Measurements from ENCODE around the gene ZNF578. TPM values are rescaled to one million over a fixed set of nuclear protein-coding genes. Genes with fewer than 3 reads are reported as not detected.
"Not testable (repeated sequence)": the region's sequence is repeated elsewhere in the genome, so short reads cannot be mapped to it uniquely, and the experiment has no call there.

Gene ZNF578
- total RNA-seq, 1 donor from 2014 or later, result 2.2 TPM

DNA sequence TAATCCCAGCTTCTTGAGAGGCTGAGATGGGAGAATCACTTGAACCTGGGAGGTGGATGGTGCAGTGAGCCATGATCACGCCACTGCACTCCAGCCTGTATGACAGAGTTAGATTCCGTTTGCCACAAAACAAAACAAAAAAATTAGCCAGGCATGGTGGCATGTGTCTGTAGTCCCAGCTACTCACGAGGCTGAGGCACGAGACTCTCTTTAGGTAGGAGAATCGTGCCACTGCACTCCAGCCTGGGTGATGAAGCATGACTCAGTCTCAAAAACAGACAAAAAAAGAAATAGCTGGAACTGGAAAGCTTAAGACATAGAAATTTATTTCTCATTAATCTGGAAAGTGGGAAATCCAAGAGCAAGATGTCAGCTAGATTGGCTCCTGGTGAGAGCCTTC is 53.9 kb downstream of the ZNF578 start:
- DNase-seq (ENCODE audit: low read depth, low spot score), result no peak

DNA sequence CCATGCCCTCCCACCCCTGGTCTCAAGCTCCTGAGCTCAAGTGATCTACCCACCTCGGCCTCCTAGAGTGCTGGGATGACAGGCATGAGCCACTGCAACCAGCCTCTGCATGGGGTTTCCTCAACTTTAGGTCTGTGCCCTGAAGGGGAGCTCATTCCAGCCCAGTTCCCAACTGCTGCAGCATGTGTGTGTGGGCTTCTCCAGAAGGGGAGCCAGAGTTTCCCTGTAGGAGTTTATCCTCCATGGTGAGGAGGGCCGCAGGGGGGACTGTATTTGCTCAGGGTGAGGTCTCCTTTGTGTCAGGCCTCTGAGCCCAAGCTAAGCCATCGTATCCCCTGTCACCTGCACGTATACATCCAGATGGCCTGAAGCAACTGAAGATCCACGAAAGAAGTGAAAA is 62.8 kb downstream of the ZNF578 start:
- DNase-seq (ENCODE audit: low read depth, low spot score), result no peak

DNA sequence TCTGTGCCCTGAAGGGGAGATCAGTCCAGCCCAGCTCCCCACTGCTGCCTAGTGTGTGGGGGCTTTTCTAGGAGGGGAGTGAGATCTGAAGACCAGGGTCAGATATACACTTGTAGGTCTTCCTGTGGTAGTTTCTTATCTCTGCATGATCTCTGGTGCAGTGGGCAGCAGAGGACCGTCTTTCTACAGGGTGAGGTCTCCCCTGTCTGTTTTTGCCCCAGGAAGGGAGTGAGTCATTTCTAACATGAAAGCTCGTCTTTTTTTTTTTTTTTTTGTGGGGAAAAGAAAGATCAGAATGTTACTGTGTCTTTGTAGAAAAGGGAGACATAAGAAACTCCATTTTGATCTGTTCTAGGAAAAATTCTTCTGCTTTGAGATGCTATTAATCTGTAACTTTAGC is 65.3 kb downstream of the ZNF578 start:
- DNase-seq (ENCODE audit: low read depth, low spot score), result no peak

DNA sequence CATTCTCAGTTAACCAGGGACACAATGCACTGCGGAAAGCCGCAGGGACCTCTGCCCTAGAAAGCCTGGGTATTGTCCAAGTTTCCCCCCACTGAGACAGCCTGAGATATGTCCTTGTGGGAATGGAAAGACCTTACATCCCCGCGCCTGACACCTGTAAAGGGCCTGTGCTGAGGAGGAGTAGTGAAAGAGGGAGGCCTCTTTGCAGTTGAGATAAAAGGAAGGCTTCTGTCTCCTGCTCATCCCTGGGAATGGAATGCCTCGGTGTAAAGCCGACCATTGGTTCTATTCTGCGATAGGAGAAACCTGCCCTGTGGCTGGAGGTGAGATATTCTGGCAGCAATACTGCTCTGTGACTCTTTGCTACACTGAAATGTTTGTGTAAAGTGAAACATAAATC is 65.8 kb downstream of the ZNF578 start:
- not testable (repeated sequence) for DNase-seq (ENCODE audit: low read depth, low spot score)

DNA sequence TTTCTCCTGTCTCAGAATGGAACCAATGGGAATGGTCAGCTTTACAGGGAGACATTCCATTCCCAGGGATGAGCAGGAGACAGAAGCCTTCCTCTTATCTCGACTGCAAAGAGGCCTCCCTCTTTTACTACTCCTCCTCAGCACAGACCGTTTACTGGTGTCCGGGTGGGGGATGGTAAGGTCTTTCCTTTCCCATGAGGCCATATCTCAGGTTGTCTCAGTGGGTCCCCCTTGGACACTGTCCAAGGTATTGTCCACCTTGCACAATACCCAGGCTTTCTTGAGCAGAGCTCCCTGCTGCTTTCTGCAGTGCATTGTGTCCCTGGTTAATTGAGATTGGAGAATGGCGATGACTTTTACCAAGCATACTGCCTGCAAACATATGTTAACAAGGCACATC is 66.7 kb downstream of the ZNF578 start:
- no peak for DNase-seq (ENCODE audit: low read depth, low spot score)

DNA sequence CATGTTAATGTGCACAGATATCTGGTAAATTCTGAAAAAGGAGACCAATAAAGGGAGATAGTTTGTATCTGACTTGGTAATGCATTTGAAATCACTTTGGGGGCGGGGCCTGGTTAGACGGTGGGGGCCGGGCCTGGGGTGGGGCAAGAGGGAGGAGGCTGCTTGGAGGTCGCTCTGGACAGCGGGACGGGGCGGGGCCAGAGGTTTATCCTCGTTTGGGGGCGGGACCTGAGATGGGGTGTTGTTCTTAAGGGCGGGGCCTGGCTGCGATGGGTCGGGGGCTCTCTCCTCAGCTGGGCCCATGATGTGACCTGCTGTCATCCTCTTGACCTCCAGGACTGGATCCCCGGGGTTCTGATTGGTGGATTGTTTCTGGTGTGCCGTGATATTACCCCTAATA is 69.2 kb downstream of the ZNF578 start:
- no peak for DNase-seq (ENCODE audit: low read depth, low spot score)

DNA sequence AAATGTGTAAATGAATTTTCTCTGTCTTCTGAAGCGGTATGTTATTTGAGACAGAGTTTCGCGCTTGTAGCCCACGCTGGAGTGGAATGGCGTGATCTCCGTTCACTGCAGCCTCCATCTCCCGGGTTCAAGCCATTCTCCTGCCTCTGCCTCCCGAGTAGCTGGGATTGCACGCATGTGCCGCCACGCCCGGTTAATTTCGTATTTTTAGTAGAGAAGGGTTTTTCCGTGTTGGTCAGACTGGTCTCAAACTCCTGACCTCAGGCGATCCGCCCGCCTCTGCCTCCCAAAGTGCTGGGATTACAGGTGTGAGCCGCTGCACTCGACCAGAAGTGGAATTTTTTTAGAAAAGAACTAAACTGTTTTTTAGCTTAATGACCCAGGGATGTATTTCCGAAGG is 70.7 kb downstream of the ZNF578 start:
- no peak for DNase-seq (ENCODE audit: low read depth, low spot score)

DNA sequence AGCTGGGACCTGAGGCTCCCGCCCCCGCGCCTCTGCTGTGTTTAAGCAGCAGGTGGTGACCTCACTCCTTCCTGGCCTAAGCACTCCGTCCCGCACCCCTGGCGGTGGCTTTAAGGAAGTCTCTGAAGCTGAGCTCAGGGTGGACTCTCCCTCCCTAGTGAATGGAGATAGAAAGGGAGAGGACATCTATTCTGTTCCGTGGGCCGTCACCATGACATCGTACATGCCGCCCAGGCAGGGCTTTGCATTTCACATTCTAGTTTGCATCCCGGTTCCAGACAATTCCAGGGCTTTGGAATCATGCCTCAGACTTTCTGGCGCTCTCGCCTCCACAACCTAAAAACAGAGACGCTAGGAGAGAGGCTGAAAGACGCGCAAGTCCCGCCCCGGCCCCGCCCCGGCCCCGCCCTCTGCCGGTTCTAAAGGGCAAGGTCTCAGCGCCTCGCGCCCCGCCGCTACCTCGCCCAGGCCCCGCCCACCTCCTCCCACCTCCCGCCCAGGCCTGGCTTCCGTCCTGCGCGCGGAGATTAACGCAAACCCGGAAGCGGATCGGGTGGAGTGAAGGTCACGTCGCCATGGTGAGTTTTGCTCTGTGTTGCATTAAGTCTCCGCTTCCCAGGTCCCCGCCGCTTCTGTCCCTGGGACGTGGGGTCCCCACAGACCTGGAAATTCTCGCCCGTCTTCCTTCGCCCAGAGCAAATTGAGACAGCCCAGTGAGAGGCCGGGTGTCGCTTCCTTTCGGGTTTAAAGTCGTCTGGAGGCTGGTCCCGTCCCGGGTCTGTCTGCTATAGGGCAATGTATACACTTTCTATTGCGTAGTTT is 74.0 kb downstream of the ZNF578 start, which contains the start of gene ZNF808:
ZNF808 (plus strand) TSS at position 535 of the 822 bp plus-strand sequence. CDS start 15,617 bp downstream, outside the sequence.
- peak; percentile 79 for DNase-seq (ENCODE audit: low read depth, low spot score)

DNA sequence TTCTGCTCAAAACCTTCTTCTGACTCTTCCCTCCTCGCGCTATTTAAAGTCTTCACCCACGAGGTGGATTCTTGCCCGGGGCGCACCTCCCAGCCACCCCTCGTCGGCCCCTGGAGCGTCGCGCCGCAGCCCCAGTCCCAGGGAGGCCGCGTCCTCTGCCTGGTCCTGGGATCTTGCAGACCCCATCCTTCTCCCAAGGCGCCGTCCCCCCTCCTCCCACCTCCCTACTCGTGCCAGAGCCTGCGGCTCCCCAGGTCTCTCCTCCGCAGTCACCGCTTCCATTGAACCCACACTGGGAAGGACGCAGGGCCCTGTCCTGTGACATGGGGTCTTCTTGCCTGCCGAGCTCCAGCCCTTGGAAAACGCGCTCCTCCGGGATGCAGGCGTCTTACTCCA is 74.6 kb downstream of the ZNF578 start:
- DNase-seq (ENCODE audit: low read depth, low spot score), result no peak

DNA sequence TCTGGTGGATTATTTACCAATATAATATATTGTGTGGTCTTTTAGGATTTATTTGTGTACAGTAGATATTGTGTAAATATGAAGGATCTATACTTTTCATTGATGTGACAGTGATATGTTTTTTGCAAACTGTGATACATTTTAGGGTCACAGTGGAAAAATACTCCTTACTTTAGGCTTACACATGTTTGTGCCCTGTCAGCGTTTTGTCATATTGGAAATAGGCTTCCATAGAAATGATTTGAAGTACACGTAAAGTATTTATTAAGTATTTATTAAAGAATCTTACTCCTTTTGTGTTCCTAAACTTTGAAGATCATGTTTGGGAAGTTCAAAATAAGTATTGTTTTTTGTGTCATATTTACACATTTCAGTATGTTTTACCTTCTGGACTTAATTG is 79.1 kb downstream of the ZNF578 start:
- no peak for DNase-seq (ENCODE audit: low read depth, low spot score)

DNA sequence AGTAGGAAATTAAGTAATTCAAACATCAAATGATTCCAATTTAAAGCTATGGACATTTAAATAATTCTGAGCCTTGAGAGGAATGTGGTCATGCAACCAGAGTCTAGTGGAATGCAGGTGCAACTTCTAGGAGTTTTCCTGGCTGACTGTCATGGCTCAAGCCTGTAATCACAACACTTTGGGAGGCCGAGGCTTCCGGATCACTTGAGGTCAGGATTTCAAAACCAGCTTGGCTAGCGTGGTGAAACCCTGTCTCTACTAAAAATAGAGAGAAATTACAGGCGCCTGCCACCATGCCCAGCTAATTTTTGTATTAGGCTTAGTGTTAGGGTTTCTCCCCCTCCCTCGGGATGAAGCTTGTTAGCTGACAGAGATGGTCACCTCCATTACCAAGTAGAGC is 80.5 kb downstream of the ZNF578 start:
- DNase-seq (ENCODE audit: low read depth, low spot score), result no peak

DNA sequence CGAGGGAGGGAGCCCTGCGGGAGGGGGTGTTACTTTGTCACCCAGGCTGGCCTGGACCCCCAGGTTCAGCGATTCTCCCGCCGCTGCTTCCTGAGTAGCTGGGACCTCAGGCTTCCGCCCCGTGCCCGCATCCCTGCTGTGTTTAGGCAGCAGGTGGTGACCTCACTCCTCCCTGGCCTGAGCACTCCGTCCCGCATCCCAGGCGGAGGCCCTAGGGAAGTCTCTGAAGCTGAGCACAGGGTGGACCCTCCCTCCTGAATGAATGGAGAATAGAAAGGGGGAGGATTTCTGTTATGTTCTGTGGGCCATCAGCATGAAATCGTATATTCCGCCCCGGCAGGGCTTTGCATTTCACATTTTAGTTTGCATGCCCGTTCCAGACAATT is 82.0 kb downstream of the ZNF578 start:
- not testable (repeated sequence) for DNase-seq (ENCODE audit: low read depth, low spot score)

DNA sequence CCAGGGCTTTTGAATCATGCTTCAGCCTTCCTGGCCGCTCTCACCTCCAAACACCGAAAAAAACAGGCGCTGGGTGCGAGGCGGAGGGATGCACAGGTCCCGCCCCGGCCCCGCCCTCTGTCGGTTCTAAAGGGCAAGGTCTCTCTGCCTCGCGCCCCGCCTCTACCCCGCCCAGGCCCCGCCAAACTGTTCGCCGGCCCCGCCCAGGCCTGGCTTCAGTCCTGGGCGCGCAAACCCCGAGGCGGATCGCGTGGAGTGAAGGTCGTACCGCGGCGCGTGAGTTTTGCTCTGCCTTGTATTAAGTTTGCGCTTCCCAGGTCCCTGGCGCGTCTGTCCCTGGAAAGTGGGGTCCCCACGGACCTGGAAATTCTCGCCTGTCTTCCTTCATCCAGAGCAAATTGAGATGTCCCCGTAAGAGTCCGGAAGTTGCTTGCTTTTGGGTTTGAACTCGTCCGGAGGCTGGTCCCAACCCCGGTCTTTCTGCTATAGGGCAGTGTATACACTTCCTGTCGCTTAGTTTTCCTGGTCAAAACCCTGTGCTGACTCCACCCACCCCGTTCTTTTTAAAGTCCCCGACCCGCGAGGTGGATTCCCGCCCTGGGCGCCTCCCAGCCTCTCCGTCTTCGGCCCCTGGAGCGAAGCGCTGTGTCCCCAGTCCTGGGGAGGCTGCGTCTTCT is 82.6 kb downstream of the ZNF578 start:
- peak; percentile 11 for DNase-seq (ENCODE audit: low read depth, low spot score)

DNA sequence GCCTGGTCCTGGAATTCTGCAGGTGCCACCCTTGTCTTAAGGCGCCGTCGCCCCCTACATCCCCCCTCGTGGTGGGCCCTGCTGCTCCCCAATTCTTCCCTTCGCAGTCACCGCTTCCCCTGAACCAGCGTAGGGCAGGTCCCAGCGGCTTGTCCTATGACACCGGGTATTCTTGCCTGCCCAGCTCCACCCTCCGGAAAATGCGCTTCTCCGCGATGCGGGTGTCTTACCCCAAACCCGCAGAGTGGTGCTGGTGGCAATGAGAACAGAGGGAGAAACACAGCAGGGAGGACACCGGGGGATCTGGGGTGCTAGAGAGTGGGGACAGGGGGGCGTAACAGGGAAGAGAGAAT is 83.1 kb downstream of the ZNF578 start:
- DNase-seq (ENCODE audit: low read depth, low spot score), result no peak

DNA sequence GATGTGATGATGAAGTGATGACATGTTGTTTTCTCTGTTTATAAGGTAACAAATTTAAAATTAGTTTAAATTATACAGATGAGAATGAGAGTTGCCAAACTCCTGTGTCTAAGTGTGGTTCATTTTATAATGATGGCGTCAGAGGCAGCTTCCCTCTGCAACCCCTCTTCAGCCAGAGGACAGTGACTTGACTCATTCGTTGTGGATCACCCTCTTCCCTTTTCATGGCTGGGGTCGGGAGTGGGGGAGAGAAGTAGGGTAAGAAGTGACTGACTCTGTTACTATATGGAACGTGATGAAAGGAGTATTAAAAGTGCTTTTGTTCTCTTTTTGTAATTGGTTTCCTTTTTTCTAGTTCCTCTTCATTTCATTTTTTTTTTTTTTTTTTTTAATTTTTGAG is 85.5 kb downstream of the ZNF578 start:
- DNase-seq (ENCODE audit: low read depth, low spot score), result not testable (repeated sequence)

DNA sequence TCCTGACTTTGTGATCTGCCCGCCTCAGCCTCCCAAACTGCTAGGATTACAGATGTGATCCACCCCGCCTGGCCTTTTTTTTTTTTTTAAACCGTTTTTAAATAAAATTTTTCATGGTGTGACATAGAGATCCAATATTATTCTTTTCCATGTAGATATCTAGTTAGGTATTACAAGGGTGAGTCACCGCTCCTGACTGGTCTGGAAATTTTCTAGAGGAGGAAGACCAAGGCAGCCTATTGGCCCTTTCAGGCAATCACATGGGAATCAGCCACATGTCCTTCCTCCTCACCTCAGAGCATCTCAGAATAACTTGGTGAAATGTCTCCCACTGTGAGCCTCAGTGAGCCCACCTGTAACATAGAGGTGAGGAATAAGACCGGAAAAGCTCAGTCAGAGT is 87.8 kb downstream of the ZNF578 start:
- not testable (repeated sequence) for DNase-seq (ENCODE audit: low read depth, low spot score)

DNA sequence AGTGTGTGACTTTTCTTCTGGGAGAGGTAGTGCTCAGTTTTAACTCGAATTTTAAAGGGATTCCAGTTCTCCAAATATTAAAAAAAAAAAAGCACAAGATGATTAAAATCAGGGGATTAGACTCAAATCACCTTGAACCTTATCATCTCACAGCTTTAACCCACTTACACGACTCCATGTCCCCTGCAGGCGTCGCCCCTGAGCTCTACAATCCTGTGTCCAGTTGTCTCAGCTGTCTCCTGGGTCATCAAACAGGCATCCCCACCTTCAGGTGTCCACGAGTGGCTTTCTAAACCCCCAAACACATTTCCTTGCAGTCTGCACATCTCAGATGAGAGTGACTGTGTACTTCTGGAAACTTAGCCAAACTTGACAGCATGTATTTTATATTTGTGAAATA is 88.3 kb downstream of the ZNF578 start:
- no peak for DNase-seq (ENCODE audit: low read depth, low spot score)

DNA sequence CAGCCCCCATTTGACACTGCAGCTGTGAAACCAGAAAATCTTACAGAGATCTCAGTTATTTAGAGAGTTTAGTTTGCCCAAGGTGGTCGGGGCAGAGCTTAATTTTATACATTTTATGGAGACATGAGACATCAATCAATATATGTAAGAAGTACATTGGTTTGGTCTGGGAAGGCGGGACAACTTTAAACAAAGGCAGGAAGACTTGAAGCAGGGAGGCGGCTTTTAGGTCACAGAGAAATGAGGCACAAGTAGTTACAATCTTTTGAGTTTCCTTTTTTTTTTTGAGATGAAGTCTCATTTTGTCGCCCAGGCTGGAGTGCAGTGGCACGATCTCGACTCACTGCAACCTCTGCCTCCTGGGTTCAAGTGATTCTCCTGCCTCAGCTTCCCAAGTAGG is 89.2 kb downstream of the ZNF578 start:
- not testable (repeated sequence) for DNase-seq (ENCODE audit: low read depth, low spot score)

DNA sequence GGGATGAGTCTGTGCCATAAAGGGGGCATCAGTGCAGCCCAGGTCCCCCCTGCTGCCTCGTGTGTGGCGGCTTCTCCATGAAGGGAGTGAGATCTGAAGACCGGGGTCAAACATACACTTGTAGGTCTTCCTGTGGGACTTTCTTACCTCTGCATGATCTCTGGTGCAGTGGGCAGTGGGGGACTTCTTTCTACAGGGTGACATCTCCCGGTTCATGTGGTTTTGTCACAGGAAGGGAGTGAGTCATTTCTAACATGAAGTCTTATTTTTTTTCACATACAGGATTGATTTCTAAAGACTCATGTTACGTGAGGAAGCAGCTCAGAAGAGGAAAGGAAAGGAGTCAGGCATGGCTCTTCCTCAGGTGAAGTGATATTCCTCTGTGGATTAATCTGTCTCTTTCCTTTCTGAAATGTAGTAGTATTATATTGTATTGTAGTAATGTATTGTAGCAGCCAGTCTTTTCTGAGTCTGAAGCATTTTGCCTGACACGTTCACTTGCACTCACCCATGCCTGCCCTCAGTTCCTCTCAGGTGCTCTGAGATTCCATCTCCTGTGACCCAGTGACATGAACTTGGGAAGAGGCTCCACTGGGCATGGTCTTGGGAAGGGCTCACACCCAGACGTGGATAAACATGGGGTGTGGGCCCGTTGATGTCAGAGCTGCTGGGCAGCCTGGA is 89.8 kb downstream of the ZNF578 start:
- DNase-seq (ENCODE audit: low read depth, low spot score), result no peak

DNA sequence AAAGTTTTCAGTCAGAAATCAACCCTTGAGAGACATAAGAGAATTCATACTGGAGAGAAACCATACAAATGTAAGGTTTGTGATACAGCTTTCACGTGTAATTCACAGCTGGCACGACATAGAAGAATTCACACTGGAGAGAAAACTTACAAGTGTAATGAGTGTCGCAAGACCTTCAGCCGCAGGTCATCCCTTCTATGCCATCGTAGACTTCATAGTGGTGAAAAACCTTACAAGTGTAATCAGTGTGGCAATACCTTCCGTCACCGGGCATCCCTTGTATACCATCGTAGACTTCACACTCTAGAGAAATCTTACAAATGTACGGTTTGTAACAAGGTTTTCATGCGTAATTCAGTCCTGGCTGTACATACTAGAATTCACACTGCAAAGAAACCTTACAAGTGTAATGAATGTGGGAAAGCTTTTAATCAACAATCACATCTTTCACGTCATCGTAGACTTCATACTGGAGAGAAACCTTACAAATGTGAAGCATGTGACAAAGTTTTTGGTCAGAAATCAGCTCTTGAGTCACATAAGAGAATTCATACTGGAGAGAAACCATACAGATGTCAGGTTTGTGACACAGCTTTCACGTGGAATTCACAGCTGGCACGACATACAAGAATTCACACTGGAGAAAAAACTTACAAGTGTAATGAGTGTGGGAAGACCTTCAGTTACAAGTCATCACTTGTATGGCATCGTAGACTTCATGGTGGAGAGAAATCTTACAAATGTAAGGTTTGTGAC is 101.0 kb downstream of the ZNF578 start:
- no peak for DNase-seq (ENCODE audit: low read depth, low spot score)

DNA sequence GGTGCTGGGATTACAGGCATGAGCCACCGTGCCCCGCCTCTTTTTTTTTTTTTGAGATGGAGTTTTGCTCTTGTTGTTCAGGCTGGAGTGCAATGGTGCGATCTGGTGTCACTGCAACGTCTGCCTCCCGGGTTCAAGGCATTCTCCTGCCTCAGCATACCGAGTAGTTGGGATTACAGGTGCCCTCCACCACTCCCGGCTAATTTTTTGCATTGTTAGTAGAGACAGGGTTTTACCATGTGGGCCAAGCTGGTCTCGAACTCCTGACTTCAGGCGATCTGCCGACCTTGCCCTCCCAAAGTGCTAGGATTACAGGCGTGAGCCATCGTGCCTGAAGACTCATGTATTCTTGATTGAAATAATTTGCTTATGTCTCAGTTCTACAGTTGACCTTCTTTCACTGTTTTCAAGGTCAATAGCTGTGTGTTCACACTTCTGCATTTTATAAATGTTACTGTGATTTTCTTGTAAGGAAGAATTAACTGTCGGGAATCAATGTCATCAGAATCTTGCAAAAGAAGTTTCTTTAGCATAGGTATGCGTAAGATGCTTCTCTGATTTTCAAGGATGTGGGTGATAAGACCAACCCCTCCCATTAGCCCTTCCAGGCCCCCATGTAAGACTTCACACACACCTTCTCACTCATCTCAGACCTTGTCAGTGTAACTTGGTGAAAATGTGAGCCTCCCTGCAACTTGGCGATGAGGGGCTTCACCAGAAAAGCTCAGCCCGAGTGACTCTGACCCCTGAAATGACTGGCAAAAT is 104.1 kb downstream of the ZNF578 start:
- no peak for DNase-seq (ENCODE audit: low read depth, low spot score)

All from pulmonary artery endothelial cell (primary cell).